Activated CD4-positive, alpha-beta memory T cell treated with anti-CD3 and anti-CD28 coated beads, Interleukin-2, amount 10 ng/mL, durations not matched to agents 7 days and 5 days (primary cell): ENCODE measurements around the gene NECTIN2. TPM values are rescaled to one million over a fixed set of nuclear protein-coding genes. Genes with fewer than 3 reads are reported as not detected.
"Not testable (repeated sequence)": the region's sequence is repeated elsewhere in the genome, so short reads cannot be mapped to it uniquely, and the experiment has no call there.

Source experiments
- CTCF ChIA-PET: fragments of 350-600 bp; sonication (Branson Sonifier 250); formaldehyde crosslinking; loops from one replicate; lab custom pipeline; 2021; ENCODE audit warnings: antibody characterized with exemption, inconsistent platforms; lab: Charles Lee
- POLR2A ChIA-PET: fragments of 350-600 bp; sonication (Branson Sonifier 250); formaldehyde crosslinking; loops from one replicate; lab custom pipeline; 2021; ENCODE audit warnings: antibody characterized with exemption; lab: Charles Lee
- DNase-seq: peaks from one replicate; pipeline ENCODE4 v3.0.0-alpha.2; 2020
- H3K27ac Mint-ChIP-seq: one replicate; pipeline ENCODE4 v1.8.0; 2021; ENCODE audit warnings: mild to moderate bottlenecking, mixed read lengths
- H3K27me3 Mint-ChIP-seq: one replicate; pipeline ENCODE4 v1.8.0; 2021; ENCODE audit warnings: mixed read lengths
- H3K36me3 Mint-ChIP-seq: one replicate; pipeline ENCODE4 v1.8.0; 2021; ENCODE audit warnings: low read depth, mixed read lengths
- H3K4me1 Mint-ChIP-seq: one replicate; pipeline ENCODE4 v1.8.0; 2021; ENCODE audit warnings: mixed read lengths
- H3K4me3 Mint-ChIP-seq: one replicate; pipeline ENCODE4 v1.8.0; 2021; ENCODE audit warnings: mild to moderate bottlenecking, mixed read lengths
- H3K9me3 Mint-ChIP-seq: one replicate; pipeline ENCODE4 v1.8.0; 2021; ENCODE audit warnings: mixed read lengths
- total RNA-seq, 2 experiments: library from RNA; stranded (reverse); gene quantifications; one replicate each; pipeline ENCODE4 v1.2.3, GENCODE V29; 2021

The NECTIN2 gene
- total RNA-seq, 2 experiments from 2014 or later, result 0.25 to 0.38 TPM

- H3K9me3 Mint-ChIP-seq, result no peaks in the 10 kb centered on the region
- ChIA-PET POLR2A (no interaction called here), CTCF (interaction anchor here (0.6 kb wide), 1 partner anchor 79 kb away, joined by 3 read pairs; no protein-coding TSS in a partner anchor)
- DNase-seq, result no peak
- no peaks in the 10 kb centered on the region for H3K4me1 Mint-ChIP-seq
- no peak overlapping the region for H3K4me3 Mint-ChIP-seq
- H3K27me3 Mint-ChIP-seq, result no peaks in the 10 kb centered on the region
- no peaks in the 10 kb centered on the region for H3K36me3 Mint-ChIP-seq
- H3K27ac Mint-ChIP-seq, result no peak overlapping the region
These were observed 23.8 kb downstream of the NECTIN2 start for GRCh38 chr19:44869733-44870470.

GRCh38 chr19:44871809-44872208 is 25.7 kb downstream of the NECTIN2 start:
- DNase-seq, result no peak
- ChIA-PET CTCF (no interaction called here), POLR2A (interaction anchor here (1.0 kb wide), 1 partner anchor 18 kb away, joined by 3 read pairs; no protein-coding TSS in a partner anchor)
- Mint-ChIP-seq H3K27me3 (no peaks in the 10 kb centered on the region), H3K9me3 (no peaks in the 10 kb centered on the region), H3K4me1 (no peaks in the 10 kb centered on the region), H3K27ac (no peak overlapping the region), H3K36me3 (no peaks in the 10 kb centered on the region), H3K4me3 (no peak overlapping the region)

DNA sequence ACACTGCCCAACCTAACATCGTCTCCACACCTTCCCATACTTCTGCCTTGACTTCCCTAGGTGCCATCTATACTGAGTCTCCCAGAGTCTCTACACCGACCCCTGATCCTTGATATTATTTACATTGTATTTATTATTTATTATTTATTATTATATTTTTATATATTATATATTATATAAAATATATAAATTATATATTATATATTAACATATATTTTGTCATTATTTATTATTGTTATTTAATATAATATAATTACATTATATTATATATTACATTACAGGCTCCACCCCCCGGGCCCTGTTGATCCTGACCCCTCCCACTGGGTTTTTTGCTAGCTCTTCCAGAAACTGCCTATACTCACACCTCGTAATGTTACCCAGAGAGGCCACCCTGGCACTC is 26.6 kb downstream of the NECTIN2 start:
- no peak for DNase-seq
- Mint-ChIP-seq H3K4me3 (no peak overlapping the region), H3K27ac (no peak overlapping the region), H3K4me1 (peaks cover 4% of the 10 kb centered on the region), H3K27me3 (no peaks in the 10 kb centered on the region), H3K9me3 (no peaks in the 10 kb centered on the region), H3K36me3 (no peaks in the 10 kb centered on the region)
- ChIA-PET CTCF (interaction anchor here (0.5 kb wide), 1 partner anchor 290 kb away, joined by 5 read pairs; no protein-coding TSS in a partner anchor), POLR2A (interaction anchor here (1.0 kb wide), 1 partner anchor 17 kb away, joined by 3 read pairs; no protein-coding TSS in a partner anchor)

GRCh38 chr19:44874317-44874716 is 28.2 kb downstream of the NECTIN2 start:
- POLR2A ChIA-PET, result no interaction called here
- H3K4me1 Mint-ChIP-seq, result peaks cover 4% of the 10 kb centered on the region

GRCh38 chr19:44875666-44876451 is 29.8 kb downstream of the NECTIN2 start:
- Mint-ChIP-seq H3K27me3 (no peaks in the 10 kb centered on the region), H3K36me3 (no peaks in the 10 kb centered on the region), H3K9me3 (no peaks in the 10 kb centered on the region), H3K4me1 (peaks cover 4% of the 10 kb centered on the region), H3K27ac (no peak overlapping the region), H3K4me3 (no peak overlapping the region)
- DNase-seq, result no peak
- ChIA-PET CTCF (no interaction called here), POLR2A (no interaction called here)

More at GRCh38 chr19:44874317-44874716, 28.2 kb downstream of the NECTIN2 start:
- CTCF ChIA-PET, result no interaction called here
- H3K27me3 Mint-ChIP-seq, result no peaks in the 10 kb centered on the region
- H3K4me3 Mint-ChIP-seq, result no peak overlapping the region
- H3K9me3 Mint-ChIP-seq, result no peaks in the 10 kb centered on the region
- no peak for DNase-seq
- no peak overlapping the region for H3K27ac Mint-ChIP-seq
- H3K36me3 Mint-ChIP-seq, result no peaks in the 10 kb centered on the region

- no peaks in the 10 kb centered on the region for H3K9me3 Mint-ChIP-seq
- ChIA-PET CTCF (no interaction called here), POLR2A (no interaction called here)
- no peak overlapping the region for H3K4me3 Mint-ChIP-seq
- H3K4me1 Mint-ChIP-seq, result peaks cover 4% of the 10 kb centered on the region
- no peaks in the 10 kb centered on the region for H3K27me3 Mint-ChIP-seq
- H3K27ac Mint-ChIP-seq, result no peak overlapping the region
- no peaks in the 10 kb centered on the region for H3K36me3 Mint-ChIP-seq
- no peak for DNase-seq
These were observed 30.9 kb downstream of the NECTIN2 start for GRCh38 chr19:44876930-44877535.

GRCh38 chr19:44878120-44878865 is 32.2 kb downstream of the NECTIN2 start:
- no peaks in the 10 kb centered on the region for H3K36me3 Mint-ChIP-seq
- no peaks in the 10 kb centered on the region for H3K27me3 Mint-ChIP-seq
- H3K9me3 Mint-ChIP-seq, result no peaks in the 10 kb centered on the region
- ChIA-PET CTCF (no interaction called here), POLR2A (no interaction called here)
- no peak for DNase-seq
- H3K4me3 Mint-ChIP-seq, result no peak overlapping the region
- peaks cover 4% of the 10 kb centered on the region for H3K4me1 Mint-ChIP-seq
- H3K27ac Mint-ChIP-seq, result no peak overlapping the region

DNA sequence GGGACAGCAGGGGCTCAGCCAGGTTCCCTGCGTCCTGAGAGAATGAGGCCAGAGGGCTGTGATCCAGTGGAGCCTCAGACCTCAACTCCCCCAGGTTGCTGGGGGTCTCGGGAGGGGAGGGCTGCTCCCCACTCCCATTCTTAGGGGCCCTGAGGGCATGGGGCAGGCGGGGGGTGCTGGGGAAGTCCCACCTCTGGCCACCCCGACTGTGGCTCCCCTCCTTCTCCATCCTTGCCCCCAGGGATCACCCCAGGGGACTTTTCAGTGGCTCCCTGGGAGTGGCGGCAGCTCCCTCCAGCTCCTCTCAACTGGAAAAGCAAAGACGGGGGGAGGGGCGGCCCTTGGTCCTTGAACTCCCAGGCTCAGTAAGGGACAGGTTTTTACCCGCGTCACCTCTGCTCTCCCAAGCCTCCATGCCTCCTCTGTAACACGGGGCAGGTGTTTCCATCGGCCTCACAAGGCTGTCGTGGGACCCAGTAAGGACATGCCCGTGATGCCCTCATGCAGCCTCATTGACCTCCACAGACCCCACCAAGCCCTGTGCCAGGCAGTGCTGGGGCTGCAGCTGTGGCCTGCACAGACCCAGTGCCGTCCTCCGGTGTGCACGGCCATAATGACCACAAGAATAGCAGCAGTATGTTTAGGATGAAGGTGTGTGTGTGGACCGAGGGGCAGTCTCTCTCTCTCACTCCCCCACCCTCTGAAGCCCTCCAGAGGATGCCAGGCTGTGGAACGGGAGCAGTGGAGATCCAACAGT is 33.4 kb downstream of the NECTIN2 start:
- Mint-ChIP-seq H3K27ac (no peak overlapping the region), H3K36me3 (no peaks in the 10 kb centered on the region), H3K9me3 (no peaks in the 10 kb centered on the region), H3K4me1 (peaks cover 4% of the 10 kb centered on the region), H3K4me3 (no peak overlapping the region), H3K27me3 (no peaks in the 10 kb centered on the region)
- DNase-seq, result no peak
- ChIA-PET CTCF (no interaction called here), POLR2A (no interaction called here)

GRCh38 chr19:44882063-44882462 is 36.0 kb downstream of the NECTIN2 start:
- Mint-ChIP-seq H3K27me3 (no peaks in the 10 kb centered on the region), H3K9me3 (no peaks in the 10 kb centered on the region), H3K36me3 (no peaks in the 10 kb centered on the region), H3K27ac (no peak overlapping the region), H3K4me1 (peaks cover 3% of the 10 kb centered on the region), H3K4me3 (no peak overlapping the region)
- POLR2A ChIA-PET, result no interaction called here
- CTCF ChIA-PET, result no interaction called here
- DNase-seq, result no peak

- H3K36me3 Mint-ChIP-seq, H3K4me1 Mint-ChIP-seq, POLR2A ChIA-PET, H3K27ac Mint-ChIP-seq, H3K4me3 Mint-ChIP-seq, H3K27me3 Mint-ChIP-seq, DNase-seq, CTCF ChIA-PET, H3K9me3 Mint-ChIP-seq: not testable (repeated sequence)
These were observed 36.7 kb downstream of the NECTIN2 start for GRCh38 chr19:44882619-44883397.

- Mint-ChIP-seq H3K36me3 (no peaks in the 10 kb centered on the region), H3K9me3 (no peaks in the 10 kb centered on the region), H3K27ac (no peak overlapping the region), H3K27me3 (no peaks in the 10 kb centered on the region), H3K4me1 (peaks cover under 1% of the 10 kb centered on the region), H3K4me3 (no peak overlapping the region)
- ChIA-PET POLR2A (no interaction called here), CTCF (interaction anchor here (1.0 kb wide), 1 partner anchor 20 kb away, joined by 3 read pairs; no protein-coding TSS in a partner anchor)
- no peak for DNase-seq
These were observed 37.8 kb downstream of the NECTIN2 start for GRCh38 chr19:44883922-44884321.
